A549 (cell line): ENCODE data around the gene FAM120B.

ENCODE experiments used
- CTCF ChIP-seq: fragments of >200 bp; sonication (Bioruptor Twin); formaldehyde crosslinking; IDR thresholded peaks from 3 replicates; pipeline ENCODE4 v1.5.1; 2016
- GATA3 ChIP-seq: IDR thresholded peaks from 2 replicates; pipeline ENCODE4 v1.6.1; 2012; ENCODE audit warnings: borderline replicate concordance
- HOXA7 ChIP-seq: fragments of 250-450 bp; sonication (Bioruptor Pico); IDR thresholded peaks from 2 replicates; pipeline ENCODE4 v1.5.0; 2020; ENCODE audit warnings: mild to moderate bottlenecking, moderate library complexity
- MAX ChIP-seq: IDR thresholded peaks from 2 replicates; pipeline ENCODE4 v1.6.1; 2012
- NPAS2 ChIP-seq: fragments of 250-450 bp; sonication (Bioruptor Pico); IDR thresholded peaks from 2 replicates; pipeline ENCODE4 v1.8.0; 2022; ENCODE audit warnings: mild to moderate bottlenecking, moderate library complexity, borderline replicate concordance
- NR3C1 ChIP-seq: fragments of >200 bp; sonication (Bioruptor Twin); formaldehyde crosslinking; IDR thresholded peaks from 3 replicates; pipeline ENCODE4 v1.6.1; 2017
- POLR2A ChIP-seq: IDR thresholded peaks from 2 replicates; pipeline ENCODE4 v1.6.1; 2012; ENCODE audit warnings: mild to moderate bottlenecking, low read length
- REST ChIP-seq: fragments of 200-600 bp; sonication (generic); IDR thresholded peaks from 2 replicates; pipeline ENCODE4 v1.6.1; 2016; ENCODE audit warnings: antibody characterized with exemption, mild to moderate bottlenecking, moderate library complexity
- RFX5 ChIP-seq: fragments of 450-650 bp; IDR thresholded peaks from 2 replicates; pipeline ENCODE4 v1.7.1; 2014; ENCODE audit warnings: antibody characterized with exemption, mild to moderate bottlenecking, moderate library complexity
- SREBF2 ChIP-seq: fragments of 450-650 bp; IDR thresholded peaks from 2 replicates; pipeline ENCODE4 v1.6.1; 2014; ENCODE audit warnings: mild to moderate bottlenecking, moderate library complexity
- TP53 ChIP-seq: fragments of 250-450 bp; sonication (Bioruptor Pico); IDR thresholded peaks from 2 replicates; pipeline ENCODE4 v1.5.0; 2021; ENCODE audit warnings: mild to moderate bottlenecking, moderate library complexity

GRCh38 chr6:170394980-170395379 is 88.4 kb downstream of the FAM120B start:
- TF ChIP-seq CTCF (no peak), GATA3 (no peak), POLR2A (no peak), HOXA7 (CRISPR knock-in tag) (no peak), NPAS2 (CRISPR knock-in tag) (no peak), SREBF2 (no peak), NR3C1 (no peak), MAX (no peak), TP53 (CRISPR knock-in tag) (no peak), RFX5 (no peak), REST (no peak)
